Measurements from ENCODE around the gene CBLN3.

CBLN3 gene

DNA sequence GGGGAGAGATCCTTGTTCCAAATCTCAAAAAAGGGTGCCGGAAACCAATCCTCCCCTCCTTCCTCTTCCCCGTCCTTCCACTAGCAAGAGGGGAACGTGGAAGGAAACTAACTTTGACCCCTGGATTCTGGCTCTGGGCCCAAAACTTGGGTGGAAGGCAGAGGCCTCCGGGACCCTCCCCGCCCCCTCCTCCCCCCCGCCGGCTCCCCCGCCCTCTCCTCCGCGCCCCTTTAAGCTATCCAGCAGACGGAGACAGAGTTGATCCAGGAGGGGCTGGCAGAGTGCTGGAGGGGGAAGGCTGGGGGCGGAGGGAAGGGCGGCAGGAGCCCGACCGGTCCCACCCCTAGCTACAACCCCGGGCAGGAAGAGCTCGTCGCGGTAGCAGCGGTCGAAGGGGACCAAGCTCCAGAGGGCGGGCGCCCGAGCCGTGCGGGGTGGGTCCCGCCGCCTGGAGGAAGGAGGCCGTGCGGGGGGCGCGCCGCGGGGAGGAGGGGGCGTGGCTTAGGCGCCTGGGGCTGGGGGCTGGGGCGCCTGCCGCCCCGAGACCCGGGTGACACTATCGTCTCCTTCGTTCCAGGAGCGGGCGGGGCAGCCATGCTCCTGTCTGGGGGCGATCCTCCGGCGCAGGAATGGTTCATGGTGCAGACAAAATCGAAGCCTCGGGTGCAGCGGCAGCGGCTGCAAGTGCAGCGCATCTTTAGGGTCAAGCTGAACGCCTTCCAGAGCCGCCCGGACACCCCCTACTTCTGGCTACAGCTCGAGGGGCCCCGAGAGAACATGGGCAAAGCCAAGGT lies 30.6 kb downstream of the CBLN3 start, which contains the start of gene NYNRIN (continued):
- TF ChIP-seq ZNF704 (tag by site-specific recombination; IDR thresholded peaks at IDR 0.05), result no peak

DNA sequence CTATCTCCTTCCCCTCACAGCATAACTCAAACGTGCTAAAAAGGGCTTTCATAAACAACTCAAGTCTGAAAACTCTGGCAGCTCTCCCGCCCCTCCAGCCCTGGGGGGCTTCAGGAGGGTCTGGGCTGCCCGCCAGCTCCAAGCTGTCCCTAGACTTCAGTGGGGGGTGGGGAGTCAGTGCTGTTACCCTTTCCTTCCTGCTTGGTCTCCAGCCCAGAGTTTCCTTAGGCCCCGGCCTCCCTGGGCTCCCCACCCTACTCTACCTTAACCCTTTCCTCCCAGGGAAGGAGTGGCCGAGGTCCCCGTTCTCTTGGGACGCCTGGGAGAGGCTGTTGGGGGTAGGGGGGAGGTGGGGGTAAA lies 31.2 kb downstream of the CBLN3 start:
- H3K4me1 ChIP-seq (ENCODE audit: control insufficient read depth, insufficient read depth, low read length), result peaks cover 22% of the 10 kb centered on the region
- POLR2A ChIA-PET, result interaction anchor here (0.9 to 1.6 kb wide), 4 partner anchors 20 to 33 kb away, joined by 3 to 10 read pairs (median 6); partner anchors contain the start of genes CBLN3 and KHNYN

DNA sequence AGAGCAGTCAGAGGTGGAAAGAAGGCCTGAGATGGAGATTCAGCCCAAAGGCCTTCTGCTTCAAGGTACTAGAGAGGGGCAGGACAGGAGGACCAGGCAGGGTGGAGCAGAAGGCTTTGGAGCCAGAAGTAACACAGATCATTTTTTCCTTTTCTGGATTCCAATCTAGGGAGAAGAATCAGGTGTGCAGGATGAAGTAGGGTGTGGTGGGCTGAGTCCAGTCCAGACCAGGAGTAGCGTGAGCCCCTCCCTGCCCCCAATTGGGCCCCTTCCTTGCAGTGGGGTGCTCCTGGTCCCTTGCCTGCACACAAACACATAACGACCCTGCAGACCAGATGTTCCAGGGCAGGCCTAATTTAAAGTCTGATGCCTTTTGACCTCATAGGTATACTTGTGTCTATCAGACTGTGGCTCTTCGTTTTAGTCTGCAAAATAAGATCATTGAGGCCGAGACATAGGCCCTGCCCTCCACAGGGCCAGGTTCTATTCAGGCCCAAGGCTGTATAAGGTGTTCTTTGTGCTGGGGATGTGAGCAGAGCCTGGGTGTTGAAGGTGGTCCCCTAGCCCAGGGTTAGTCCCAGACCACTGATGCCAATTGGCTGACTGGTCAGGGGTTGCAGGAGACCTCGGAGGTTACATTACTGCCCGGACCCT lies 31.7 kb downstream of the CBLN3 start:
- H3K27ac ChIP-seq (ENCODE audit: extremely low read depth, low read depth, low read length), result peak overlapping the region; percentile 34; the same call in 1 of the 2 replicates
- no peak overlapping the region for H3K4me3 ChIP-seq (ENCODE audit: low read depth, low read length)
- POLR2A ChIA-PET, result interaction anchor here (1.6 kb wide), 1 partner anchor 32 kb away, joined by 7 read pairs; no protein-coding TSS in a partner anchor
- H3K4me1 ChIP-seq (ENCODE audit: control insufficient read depth, insufficient read depth, low read length), result peaks cover 26% of the 10 kb centered on the region
- TF ChIP-seq KLF1 (tag by site-specific recombination; IDR thresholded peaks at IDR 0.05), result peak; percentile 73
- TF ChIP-seq ZBTB17 (tag by site-specific recombination; IDR thresholded peaks at IDR 0.05), result no peak
- TF ChIP-seq, protein P1, sequence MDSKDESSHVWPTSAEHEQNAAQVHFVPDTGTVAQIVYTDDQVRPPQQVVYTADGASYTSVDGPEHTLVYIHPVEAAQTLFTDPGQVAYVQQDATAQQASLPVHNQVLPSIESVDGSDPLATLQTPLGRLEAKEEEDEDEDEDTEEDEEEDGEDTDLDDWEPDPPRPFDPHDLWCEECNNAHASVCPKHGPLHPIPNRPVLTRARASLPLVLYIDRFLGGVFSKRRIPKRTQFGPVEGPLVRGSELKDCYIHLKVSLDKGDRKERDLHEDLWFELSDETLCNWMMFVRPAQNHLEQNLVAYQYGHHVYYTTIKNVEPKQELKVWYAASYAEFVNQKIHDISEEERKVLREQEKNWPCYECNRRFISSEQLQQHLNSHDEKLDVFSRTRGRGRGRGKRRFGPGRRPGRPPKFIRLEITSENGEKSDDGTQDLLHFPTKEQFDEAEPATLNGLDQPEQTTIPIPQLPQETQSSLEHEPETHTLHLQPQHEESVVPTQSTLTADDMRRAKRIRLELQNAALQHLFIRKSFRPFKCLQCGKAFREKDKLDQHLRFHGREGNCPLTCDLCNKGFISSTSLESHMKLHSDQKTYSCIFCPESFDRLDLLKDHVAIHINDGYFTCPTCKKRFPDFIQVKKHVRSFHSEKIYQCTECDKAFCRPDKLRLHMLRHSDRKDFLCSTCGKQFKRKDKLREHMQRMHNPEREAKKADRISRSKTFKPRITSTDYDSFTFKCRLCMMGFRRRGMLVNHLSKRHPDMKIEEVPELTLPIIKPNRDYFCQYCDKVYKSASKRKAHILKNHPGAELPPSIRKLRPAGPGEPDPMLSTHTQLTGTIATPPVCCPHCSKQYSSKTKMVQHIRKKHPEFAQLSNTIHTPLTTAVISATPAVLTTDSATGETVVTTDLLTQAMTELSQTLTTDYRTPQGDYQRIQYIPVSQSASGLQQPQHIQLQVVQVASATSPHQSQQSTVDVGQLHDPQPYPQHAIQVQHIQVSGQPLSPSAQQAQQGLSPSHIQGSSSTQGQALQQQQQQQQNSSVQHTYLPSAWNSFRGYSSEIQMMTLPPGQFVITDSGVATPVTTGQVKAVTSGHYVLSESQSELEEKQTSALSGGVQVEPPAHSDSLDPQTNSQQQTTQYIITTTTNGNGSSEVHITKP (tag by site-specific recombination; IDR thresholded peaks at IDR 0.05), result peak; percentile 35; the same call in 1 of the 2 replicates
- 0 out of 2 replicates have a peak, but pooled peaks have one; percentile 14 for TF ChIP-seq ZBTB8A (tag by site-specific recombination; IDR thresholded peaks at IDR 0.05)
- TF ChIP-seq ZNF701 (tag by site-specific recombination; IDR thresholded peaks at IDR 0.05), result no peak
- peak; percentile 39; the same call in 1 of the 2 replicates for TF ChIP-seq ZNF600 (tag by site-specific recombination; IDR thresholded peaks at IDR 0.05)
- TF ChIP-seq KLF7 (tag by site-specific recombination; IDR thresholded peaks at IDR 0.05; ENCODE audit: borderline replicate concordance), result no peak
- H3K36me3 ChIP-seq (ENCODE audit: control insufficient read depth in 2 of 2, insufficient read depth in 1 of 2, low read length in 2 of 2), result no peaks in the 10 kb centered on the region
- H3K9me3 ChIP-seq (ENCODE audit: control insufficient read depth, insufficient read depth, low read depth, low read length), result no peaks in the 10 kb centered on the region
- CTCF ChIA-PET, result interaction anchor here (0.6 to 1.7 kb wide), 3 partner anchors 15 to 210 kb away, joined by 3 to 7 read pairs (median 3); no protein-coding TSS in a partner anchor

More for the DNA sequence above, 31.2 kb downstream of the CBLN3 start:
- no peak for TF ChIP-seq ZNF202 (tag by site-specific recombination; IDR thresholded peaks at IDR 0.05; ENCODE audit: borderline replicate concordance)
- TF ChIP-seq ZNF423 (tag by site-specific recombination; IDR thresholded peaks at IDR 0.05), result no peak
- TF ChIP-seq ZNF626 (tag by site-specific recombination; IDR thresholded peaks at IDR 0.05), result no peak
- TF ChIP-seq BCL6B (tag by site-specific recombination; IDR thresholded peaks at IDR 0.05), result no peak
- TF ChIP-seq ZIC2 (tag by site-specific recombination; IDR thresholded peaks at IDR 0.05), result peak; percentile 26; the same call in 1 of the 2 replicates
- no peak for TF ChIP-seq ZNF16 (tag by site-specific recombination; IDR thresholded peaks at IDR 0.05; ENCODE audit: low read depth)
- no peak for TF ChIP-seq ZNF529 (tag by site-specific recombination; IDR thresholded peaks at IDR 0.05; ENCODE audit: insufficient replicate concordance)
- no peak for TF ChIP-seq WT1 (tag by site-specific recombination; IDR thresholded peaks at IDR 0.05)
- TF ChIP-seq ZBTB48 (tag by site-specific recombination; IDR thresholded peaks at IDR 0.05), result 0 out of 2 replicates have a peak, but pooled peaks have one; percentile 39
- peak; percentile 93 for TF ChIP-seq GLIS1 (tag by site-specific recombination; IDR thresholded peaks at IDR 0.05)
- CTCF ChIA-PET, result interaction anchor here (0.6 to 0.9 kb wide), 4 partner anchors 14 to 211 kb away, joined by 3 to 4 read pairs (median 3); no protein-coding TSS in a partner anchor
- Histone ChIP-seq H3K9me3 (ENCODE audit: control insufficient read depth, insufficient read depth, low read depth, low read length) (no peaks in the 10 kb centered on the region), H3K4me3 (ENCODE audit: low read depth, low read length) (no peak overlapping the region), H3K36me3 (ENCODE audit: control insufficient read depth in 2 of 2, insufficient read depth in 1 of 2, low read length in 2 of 2) (no peaks in the 10 kb centered on the region), H3K27ac (ENCODE audit: extremely low read depth, low read depth, low read length) (peak overlapping the region; percentile 34; the same call in 1 of the 2 replicates)
